AG10803 (cell line): ENCODE results near the gene TMEM19.

Experiments used
- DNase-seq: peaks from one replicate; pipeline ENCODE4 v3.0.0; 2010; ENCODE audit warnings: low read depth
- H3K4me3 ChIP-seq: 2 replicates; pipeline ENCODE4 v1.5.1; 2011; ENCODE audit warnings: mild to moderate bottlenecking, low read length, control low read depth
- CTCF ChIP-seq: conservative IDR thresholded peaks from 2 replicates; pipeline ENCODE4 v1.5.1; 2011; ENCODE audit warnings: mild to moderate bottlenecking, low read length, control low read depth, inconsistent platforms

Gene TMEM19

GRCh38 chr12:71664411-71665089, 21.3 kb upstream of the TMEM19 start:
- peak overlapping the region; percentile 92 for H3K4me3 ChIP-seq
- no peak for DNase-seq
- no peak for TF ChIP-seq CTCF

- peak overlapping the region; percentile 92 for H3K4me3 ChIP-seq
- TF ChIP-seq CTCF, result no peak
- DNase-seq, result no peak
Measured at GRCh38 chr12:71665090-71665463, 20.8 kb upstream of the TMEM19 start.

GRCh38 chr12:71666259-71666658, 19.6 kb upstream of the TMEM19 start:
- no peak for DNase-seq
- H3K4me3 ChIP-seq, result no peak overlapping the region
- no peak for TF ChIP-seq CTCF

GRCh38 chr12:71671311-71671710, 14.6 kb upstream of the TMEM19 start:
- no peak for DNase-seq
- no peak overlapping the region for H3K4me3 ChIP-seq
- TF ChIP-seq CTCF, result no peak

GRCh38 chr12:71671816-71672215, 14.1 kb upstream of the TMEM19 start:
- no peak for TF ChIP-seq CTCF
- no peak overlapping the region for H3K4me3 ChIP-seq
- DNase-seq, result no peak

- no peak for DNase-seq
- no peak for TF ChIP-seq CTCF
- no peak overlapping the region for H3K4me3 ChIP-seq
Measured at GRCh38 chr12:71682466-71682865, 3.4 kb upstream of the TMEM19 start.

GRCh38 chr12:71683633-71684032, 2.2 kb upstream of the TMEM19 start:
- DNase-seq, result no peak
- H3K4me3 ChIP-seq, result no peak overlapping the region
- TF ChIP-seq CTCF, result no peak
